Mesodermal cell (in vitro differentiated cells): Measurements from ENCODE around the gene PCED1B.

ENCODE experiments used
- H3K27ac ChIP-seq: 2 replicates; pipeline ENCODE4 v1.7.0; 2013; ENCODE audit warnings: mild to moderate bottlenecking, low read depth, low read length, moderate library complexity; ENCODE audit not compliant: severe bottlenecking
- H3K36me3 ChIP-seq: 2 replicates; pipeline ENCODE4 v1.7.1; 2013; ENCODE audit warnings: mild to moderate bottlenecking, low read length, moderate library complexity; ENCODE audit not compliant: control insufficient read depth, insufficient read depth
- H3K4me1 ChIP-seq: one replicate; pipeline ENCODE4 v1.7.1; 2013; ENCODE audit warnings: mild to moderate bottlenecking, low read length; ENCODE audit not compliant: insufficient read depth, control insufficient read depth, poor library complexity, severe bottlenecking
- H3K4me3 ChIP-seq: 2 replicates; pipeline ENCODE4 v1.7.0; 2013; ENCODE audit warnings: low read length, control low read depth, mild to moderate bottlenecking; ENCODE audit not compliant: insufficient read depth, poor library complexity, severe bottlenecking; ENCODE audit errors: extremely low read depth
- H3K9me3 ChIP-seq: 2 replicates; pipeline ENCODE4 v1.7.1; 2013; ENCODE audit warnings: mild to moderate bottlenecking, low read length, moderate library complexity; ENCODE audit not compliant: control insufficient read depth
- WGBS, 2 experiments: methylation state at CpG; one replicate each; pipeline ENCODE4 v1.1.5; 2013; ENCODE audit warnings: missing lambda C conversion rate in 2 of 2; ENCODE audit not compliant: insufficient coverage in 2 of 2; 5-methylcytosine and 5-hydroxymethylcytosine counted together

Gene PCED1B

GRCh38 chr12:47094804-47095203 is 15.4 kb downstream of the PCED1B start:
- WGBS, 2 experiments: 73 to 80% methylated on average over 2 to 3 of the region's 4 CpGs
- Histone ChIP-seq H3K4me1 (peaks cover 18% of the 10 kb centered on the region), H3K36me3 (no peaks in the 10 kb centered on the region), H3K27ac (no peak overlapping the region), H3K4me3 (no peak overlapping the region), H3K9me3 (no peaks in the 10 kb centered on the region)

- no peaks in the 10 kb centered on the region for H3K9me3 ChIP-seq
- H3K36me3 ChIP-seq: no peaks in the 10 kb centered on the region
These were observed 16.2 kb downstream of the PCED1B start for GRCh38 chr12:47095446-47096236.

DNA sequence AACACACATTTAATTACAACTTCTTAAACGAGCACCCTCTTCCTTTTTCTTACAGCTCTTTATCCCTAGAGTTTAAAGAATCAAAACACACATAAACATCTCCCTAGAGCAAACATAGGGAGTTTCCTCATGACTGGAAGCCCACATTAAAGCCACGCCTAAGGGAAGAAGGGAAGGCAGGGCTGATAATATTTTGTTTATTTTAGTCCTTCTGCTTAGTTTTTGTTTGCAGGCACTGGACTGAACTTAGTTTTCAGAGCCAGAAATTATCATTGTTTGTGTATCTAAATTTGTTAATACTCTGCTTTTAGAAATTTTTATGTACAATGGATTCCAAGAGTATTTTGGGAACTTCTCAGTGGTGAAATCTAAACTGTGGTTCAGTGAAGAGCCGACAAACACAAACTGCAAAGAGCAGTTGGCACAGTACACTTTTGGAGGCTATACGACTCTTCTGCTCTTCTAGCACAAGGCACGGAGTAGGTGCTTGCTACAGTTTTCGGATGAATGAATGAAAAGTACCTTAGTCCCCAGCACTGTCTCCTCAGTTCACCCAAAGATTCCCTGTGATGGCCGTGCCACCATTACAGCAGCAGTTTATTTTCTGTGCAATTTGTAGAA is 18.0 kb downstream of the PCED1B start:
- 94 to 97% methylated on average over 4 to 6 of the region's 7 CpGs for WGBS, 2 experiments
- no peaks in the 10 kb centered on the region for H3K36me3 ChIP-seq

More at GRCh38 chr12:47095446-47096236, 16.2 kb downstream of the PCED1B start:
- Histone ChIP-seq H3K4me3 (no peak overlapping the region), H3K27ac (no peak overlapping the region), H3K4me1 (peaks cover 18% of the 10 kb centered on the region)
- 75 to 100% methylated on average over 1 to 2 of the region's 3 CpGs for WGBS, 2 experiments

GRCh38 chr12:47098099-47098498 is 18.7 kb downstream of the PCED1B start:
- peaks cover 18% of the 10 kb centered on the region for H3K4me1 ChIP-seq
- 92 to 98% methylated on average over 5 of the region's 6 CpGs for WGBS, 2 experiments
- no peaks in the 10 kb centered on the region for H3K36me3 ChIP-seq
- no peak overlapping the region for H3K27ac ChIP-seq
- no peak overlapping the region for H3K4me3 ChIP-seq
- H3K9me3 ChIP-seq: no peaks in the 10 kb centered on the region

More for the DNA sequence above, 18.0 kb downstream of the PCED1B start:
- Histone ChIP-seq H3K9me3 (no peaks in the 10 kb centered on the region), H3K4me1 (peaks cover 18% of the 10 kb centered on the region), H3K27ac (no peak overlapping the region), H3K4me3 (no peak overlapping the region)

DNA sequence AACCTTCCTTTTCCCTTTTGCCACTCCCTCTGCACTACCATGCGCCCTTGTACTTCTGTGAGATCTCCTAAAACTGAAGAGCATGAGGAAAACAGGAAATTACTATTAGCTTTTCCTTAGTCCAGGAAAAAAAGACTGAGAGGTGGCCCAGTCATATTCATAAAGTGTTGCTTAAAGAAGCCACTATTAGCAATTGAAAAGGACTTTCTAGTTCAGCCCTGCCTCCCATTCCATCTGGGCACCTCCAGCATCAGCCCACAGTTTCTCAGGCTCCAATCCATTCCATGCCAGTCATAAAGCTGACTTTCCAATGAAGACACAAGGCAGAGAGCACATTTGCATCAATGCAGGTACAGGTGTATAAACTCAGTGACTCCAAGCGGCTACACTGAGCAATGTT is 20.2 kb downstream of the PCED1B start:
- 40% methylated on average over 1 of the region's 2 CpGs; no CpG with 5 or more reads in 1 of the 2 experiments for WGBS, 2 experiments
- Histone ChIP-seq H3K4me3 (no peak overlapping the region), H3K9me3 (no peaks in the 10 kb centered on the region), H3K36me3 (no peaks in the 10 kb centered on the region), H3K4me1 (peaks cover 18% of the 10 kb centered on the region), H3K27ac (no peak overlapping the region)

DNA sequence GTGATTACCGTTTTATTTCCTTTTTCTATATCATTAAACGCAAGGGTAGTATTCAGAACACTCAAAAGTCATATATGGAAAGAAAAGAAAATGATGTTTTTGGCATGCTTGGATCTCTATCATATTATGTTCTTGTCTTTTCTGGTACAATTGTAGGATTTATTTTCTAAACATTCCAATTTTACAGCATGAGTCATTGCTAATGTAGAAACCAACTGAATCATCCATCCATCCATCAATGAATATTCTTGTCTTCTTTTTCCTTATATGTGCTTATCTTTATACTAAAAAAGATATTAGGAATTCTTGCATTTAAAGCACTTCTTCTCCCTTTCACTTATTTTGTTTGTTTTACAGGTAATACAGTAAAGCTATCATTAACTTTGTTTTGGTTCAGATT is 20.7 kb downstream of the PCED1B start:
- Histone ChIP-seq H3K4me3 (no peak overlapping the region), H3K4me1 (peaks cover 18% of the 10 kb centered on the region), H3K36me3 (no peaks in the 10 kb centered on the region), H3K27ac (no peak overlapping the region), H3K9me3 (no peaks in the 10 kb centered on the region)
- WGBS, 2 experiments: no CpG with 5 or more reads among the region's 2 CpGs

- Histone ChIP-seq H3K4me3 (no peak overlapping the region), H3K4me1 (peaks cover under 1% of the 10 kb centered on the region), H3K9me3 (no peaks in the 10 kb centered on the region), H3K36me3 (no peaks in the 10 kb centered on the region), H3K27ac (no peak overlapping the region)
- WGBS, 2 experiments: 100% methylated on average over 1 of the region's 4 CpGs; no CpG with 5 or more reads in 1 of the 2 experiments
These were observed 23.0 kb downstream of the PCED1B start for GRCh38 chr12:47102406-47102805.

DNA sequence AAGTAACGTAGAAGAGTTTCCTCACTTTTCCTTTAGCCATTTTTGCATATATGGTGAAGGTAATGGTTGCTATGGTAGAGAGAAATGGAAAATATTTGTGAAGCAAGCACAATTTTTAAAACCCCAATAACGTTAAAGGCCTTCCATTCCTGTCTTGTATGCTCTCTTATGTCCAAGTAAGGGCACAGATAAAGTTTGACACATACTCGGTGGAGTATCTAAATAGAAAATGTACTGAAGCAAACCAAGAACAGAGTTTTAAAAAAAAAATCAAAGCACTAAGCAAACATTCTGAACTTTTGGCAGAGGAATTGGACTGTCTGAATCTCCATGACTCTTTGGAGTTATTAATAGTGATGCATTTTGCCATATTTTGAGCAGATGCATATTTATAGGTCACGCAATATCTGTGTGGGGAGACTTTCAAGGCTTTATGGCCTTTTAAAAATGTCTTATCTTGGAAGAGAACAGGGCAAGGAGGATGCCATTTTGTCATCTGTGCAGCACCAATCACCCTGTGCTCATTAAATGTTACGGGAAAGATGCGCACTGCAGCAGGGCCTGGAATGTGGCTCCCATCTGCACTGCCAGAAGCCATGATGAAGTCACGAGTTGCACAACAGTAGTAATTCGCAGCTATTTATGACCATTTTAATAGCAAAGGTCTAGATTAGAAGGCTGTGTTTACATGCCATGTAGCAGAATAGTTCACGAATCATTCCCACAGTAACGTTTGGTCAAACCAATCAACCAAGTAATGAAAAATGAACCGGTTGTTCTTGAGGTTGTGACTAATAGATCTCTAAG is 23.6 kb downstream of the PCED1B start:
- Histone ChIP-seq H3K4me3 (no peak overlapping the region), H3K36me3 (no peaks in the 10 kb centered on the region), H3K9me3 (no peaks in the 10 kb centered on the region), H3K4me1 (no peaks in the 10 kb centered on the region), H3K27ac (no peak overlapping the region)
- 88 to 95% methylated on average over 6 of the region's 11 CpGs for WGBS, 2 experiments

GRCh38 chr12:47105914-47106674 is 26.7 kb downstream of the PCED1B start:
- H3K36me3 ChIP-seq: no peaks in the 10 kb centered on the region
- H3K27ac ChIP-seq: no peak overlapping the region
- no peaks in the 10 kb centered on the region for H3K9me3 ChIP-seq
- no peaks in the 10 kb centered on the region for H3K4me1 ChIP-seq
- H3K4me3 ChIP-seq: no peak overlapping the region
- 90 to 95% methylated on average over 6 of the region's 10 CpGs for WGBS, 2 experiments

- WGBS, 2 experiments: 94 to 98% methylated on average over 3 of the region's 3 CpGs
- H3K36me3 ChIP-seq: no peaks in the 10 kb centered on the region
- H3K4me3 ChIP-seq: no peak overlapping the region
- H3K27ac ChIP-seq: no peak overlapping the region
- no peaks in the 10 kb centered on the region for H3K9me3 ChIP-seq
- no peaks in the 10 kb centered on the region for H3K4me1 ChIP-seq
These were observed 28.0 kb downstream of the PCED1B start for GRCh38 chr12:47107446-47107845.
